HG02610 (cell line): ENCODE results near the gene STAC.

Source experiments
- ATAC-seq: cut with Tn5 transposase; IDR thresholded peaks from one replicate; pipeline ENCODE4 v1.9.1; 2021; ENCODE audit warnings: mild to moderate bottlenecking, moderate library complexity; ENCODE audit not compliant: unreplicated experiment

The STAC gene

GRCh38 chr3:36511791-36512486, 131.6 kb downstream of the STAC start:
- no peak for ATAC-seq

- ATAC-seq, result no peak
Measured at GRCh38 chr3:36512555-36512954, 132.3 kb downstream of the STAC start.

- no peak for ATAC-seq
Measured at GRCh38 chr3:36514171-36514570, 133.9 kb downstream of the STAC start.

- no peak for ATAC-seq
Measured at GRCh38 chr3:36519682-36520081, 139.4 kb downstream of the STAC start.

GRCh38 chr3:36520241-36521006, 140.1 kb downstream of the STAC start:
- no peak for ATAC-seq

GRCh38 chr3:36521007-36521379, 140.7 kb downstream of the STAC start:
- no peak for ATAC-seq

GRCh38 chr3:36524560-36524959, 144.3 kb downstream of the STAC start:
- ATAC-seq, result no peak

- ATAC-seq, result no peak
Measured at GRCh38 chr3:36525115-36525801, 145.0 kb downstream of the STAC start.

- no peak for ATAC-seq
Measured at GRCh38 chr3:36538136-36538749, 157.9 kb downstream of the STAC start.

GRCh38 chr3:36540888-36541518, 160.7 kb downstream of the STAC start:
- no peak for ATAC-seq

- no peak for ATAC-seq
Measured at GRCh38 chr3:36542186-36542585, 161.9 kb downstream of the STAC start.

GRCh38 chr3:36543276-36543997, 163.1 kb downstream of the STAC start:
- no peak for ATAC-seq

- ATAC-seq, result no peak
Measured at GRCh38 chr3:36546226-36546625, 165.9 kb downstream of the STAC start.

GRCh38 chr3:36548712-36549111, 168.4 kb downstream of the STAC start:
- ATAC-seq, result no peak

- ATAC-seq, result peak; percentile 69
Measured at GRCh38 chr3:36557021-36557707, 176.9 kb downstream of the STAC start.

GRCh38 chr3:36557708-36558421, 177.6 kb downstream of the STAC start:
- ATAC-seq, result no peak

GRCh38 chr3:36558961-36559360, 178.7 kb downstream of the STAC start:
- ATAC-seq, result no peak

- ATAC-seq, result no peak
Measured at GRCh38 chr3:36560685-36561084, 180.4 kb downstream of the STAC start.

- ATAC-seq, result no peak
Measured at GRCh38 chr3:36561601-36562000, 181.3 kb downstream of the STAC start.
